ENCODE results near the gene ZNF516. TPM values are rescaled to one million over a fixed set of nuclear protein-coding genes. Genes with fewer than 3 reads are reported as not detected.

The ZNF516 gene
- total RNA-seq, 1 donor from 2014 or later, result 15.0 TPM

DNA sequence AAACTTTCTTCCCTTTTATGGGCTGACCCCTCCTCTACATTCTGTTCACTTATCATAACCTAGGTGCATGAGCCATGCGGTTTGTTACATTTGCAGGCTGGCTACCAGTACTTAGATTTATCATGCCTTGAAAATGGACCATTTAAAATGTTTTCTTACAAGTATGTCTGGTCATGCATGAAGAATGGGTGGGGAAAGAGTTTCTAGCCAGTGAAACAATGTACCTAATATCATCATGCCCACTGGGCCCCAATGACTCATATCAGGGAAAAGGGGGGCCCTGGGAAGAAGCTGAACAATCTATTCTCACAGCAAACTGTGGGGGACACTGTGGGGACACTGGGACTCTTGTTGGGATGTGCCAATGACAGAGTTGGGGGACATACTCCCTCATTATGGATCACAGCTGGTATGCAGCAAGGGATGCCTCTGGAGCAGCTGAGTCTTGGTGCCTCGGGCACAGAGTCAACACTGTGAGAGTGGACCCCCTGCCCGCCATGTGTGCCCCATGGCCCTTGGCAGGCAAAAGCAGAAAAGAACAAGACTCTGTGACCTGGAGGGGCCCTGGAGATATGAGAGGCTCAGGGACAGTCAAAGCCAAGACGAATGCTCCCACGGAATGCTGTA is 156.3 kb downstream of the ZNF516 start:
- no peak for DNase-seq

DNA sequence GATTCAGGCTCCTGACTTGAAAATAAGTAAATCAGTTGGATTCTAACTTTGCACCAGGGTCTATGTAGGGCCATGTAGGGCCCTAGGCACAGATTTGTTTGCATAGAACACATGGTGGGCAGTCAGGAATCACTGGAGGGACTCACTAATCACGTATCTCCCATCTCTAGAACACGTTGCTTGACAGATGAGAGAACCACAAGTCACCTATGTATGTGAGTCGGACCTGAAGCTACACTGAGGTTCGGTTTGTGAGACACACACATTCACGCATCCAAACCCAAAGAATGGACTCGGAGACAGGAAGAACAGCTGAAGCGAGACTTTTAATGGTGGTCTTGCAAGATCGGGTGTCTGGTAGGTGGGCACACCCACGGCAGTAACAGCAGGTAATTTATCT is 157.0 kb downstream of the ZNF516 start:
- no peak for DNase-seq

- no peak for DNase-seq
Measured at GRCh38 chr18:76335859-76336640, 159.0 kb downstream of the ZNF516 start.

- DNase-seq, result no peak
Measured at GRCh38 chr18:76328140-76328539, 166.9 kb downstream of the ZNF516 start.

- no peak for DNase-seq
Measured at GRCh38 chr18:76323891-76324290, 171.2 kb downstream of the ZNF516 start.

DNA sequence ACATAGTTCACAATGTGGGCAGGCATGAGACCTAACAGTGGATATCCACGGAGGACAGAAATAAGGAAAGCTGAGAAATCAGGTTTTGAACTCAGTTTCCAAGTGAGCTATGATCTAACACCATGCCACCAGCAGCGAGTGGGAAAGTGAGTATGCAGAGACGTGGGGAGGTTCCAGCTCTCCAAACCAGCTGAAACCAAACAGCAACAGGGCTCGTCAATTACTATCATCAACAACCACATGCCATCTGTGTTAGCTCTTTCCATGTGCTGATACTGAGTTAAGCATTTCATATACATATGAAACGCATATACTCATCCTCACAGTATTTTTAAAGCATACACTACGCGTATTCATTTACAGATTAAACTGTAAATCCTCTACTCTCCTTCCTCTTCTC is 172.4 kb downstream of the ZNF516 start:
- no peak for DNase-seq

- no peak for DNase-seq
Measured at GRCh38 chr18:76319366-76319765, 175.7 kb downstream of the ZNF516 start.

- DNase-seq, result no peak
Measured at GRCh38 chr18:76318607-76319006, 176.4 kb downstream of the ZNF516 start.

DNA sequence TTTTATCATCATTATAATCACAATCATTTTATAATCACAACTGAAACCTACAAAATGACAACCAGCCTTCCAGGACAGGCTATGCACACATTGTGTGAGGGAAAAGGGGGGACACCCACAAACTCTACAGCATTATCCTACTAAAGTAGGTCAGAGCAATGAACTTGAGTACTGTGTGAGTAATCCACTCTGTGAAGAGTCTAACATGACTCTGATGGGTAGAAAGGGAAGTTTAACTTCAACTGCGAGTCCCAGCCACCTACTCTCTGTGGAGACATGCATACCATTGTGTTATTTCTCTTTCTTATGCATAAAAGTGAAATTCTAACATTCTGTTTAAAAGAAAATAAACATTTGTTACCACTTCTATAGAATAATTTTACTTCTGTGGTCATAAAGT is 177.9 kb downstream of the ZNF516 start:
- DNase-seq, result no peak

GRCh38 chr18:76315722-76316230 is 179.3 kb downstream of the ZNF516 start:
- no peak for DNase-seq

- DNase-seq, result no peak
Measured at GRCh38 chr18:76314496-76314895, 180.5 kb downstream of the ZNF516 start.

DNA sequence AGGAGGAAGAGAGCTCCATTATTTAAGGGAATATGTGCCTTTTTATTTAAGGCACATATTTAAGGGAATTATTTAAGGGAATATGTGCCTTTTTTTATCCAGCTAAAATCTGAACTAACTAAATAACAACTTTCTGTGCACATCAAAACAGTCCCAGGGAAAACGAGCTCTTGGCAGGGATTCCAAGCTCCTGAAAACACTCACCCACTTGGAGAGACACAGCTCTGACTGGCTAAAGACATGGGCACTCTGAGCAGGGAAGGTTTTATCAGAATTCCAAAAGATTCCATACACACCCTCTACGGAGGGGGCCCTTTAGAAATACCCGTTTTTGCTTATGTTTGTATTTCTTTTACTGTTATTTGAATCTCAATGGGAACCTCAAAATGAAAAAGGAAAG is 181.0 kb downstream of the ZNF516 start:
- no peak for DNase-seq

Measured in occipital lobe (tissue), 2 donors.